ENCODE data around the gene OOSP3.
A peak's percentile ranks its signal among the peaks of the same experiment; 100 is the strongest.
"Not testable (repeated sequence)": the region's sequence is repeated elsewhere in the genome, so short reads cannot be mapped to it uniquely, and the experiment has no call there.

OOSP3 gene

GRCh38 chr11:59867946-59868345, 10.6 kb upstream of the OOSP3 start:
- intact Hi-C loops (cut with DNase I) = no loop called here
- no peak for DNase-seq

GRCh38 chr11:59872076-59872475, 6.5 kb upstream of the OOSP3 start:
- intact Hi-C loops (cut with DNase I) = no loop called here
- no peak for DNase-seq

GRCh38 chr11:59875856-59876519, 2.6 kb upstream of the OOSP3 start:
- DNase-seq = no peak
- intact Hi-C loops (cut with DNase I) = no loop called here

GRCh38 chr11:59877325-59877724, 1.3 kb upstream of the OOSP3 start:
- no peak for DNase-seq
- intact Hi-C loops (cut with DNase I) = no loop called here

GRCh38 chr11:59877784-59878183, 798 bp upstream of the OOSP3 start:
- DNase-seq = no peak

GRCh38 chr11:59879567-59879966, 985 bp downstream of the OOSP3 start:
- DNase-seq = no peak
- intact Hi-C loops (cut with DNase I) = no loop called here

More at GRCh38 chr11:59877784-59878183, 798 bp upstream of the OOSP3 start:
- intact Hi-C loops (cut with DNase I) = no loop called here

- intact Hi-C loops (cut with DNase I) = no loop called here
Measured at GRCh38 chr11:59883597-59883996, 5.0 kb downstream of the OOSP3 start.

GRCh38 chr11:59887156-59887555, 8.6 kb downstream of the OOSP3 start:
- DNase-seq = not testable (repeated sequence)

More at GRCh38 chr11:59883597-59883996, 5.0 kb downstream of the OOSP3 start:
- no peak for DNase-seq

GRCh38 chr11:59891781-59892181, 13.2 kb downstream of the OOSP3 start:
- DNase-seq = no peak
- intact Hi-C loops (cut with DNase I) = no loop called here

More at GRCh38 chr11:59887156-59887555, 8.6 kb downstream of the OOSP3 start:
- intact Hi-C loops (cut with DNase I) = not testable (repeated sequence)

- intact Hi-C loops (cut with DNase I) = no loop called here
- DNase-seq = no peak
Measured at GRCh38 chr11:59894616-59895015, 16.0 kb downstream of the OOSP3 start.

- no peak for DNase-seq
- intact Hi-C loops (cut with DNase I) = no loop called here
Measured at GRCh38 chr11:59898046-59898445, 19.5 kb downstream of the OOSP3 start.

- no peak for DNase-seq
- intact Hi-C loops (cut with DNase I) = no loop called here
Measured at GRCh38 chr11:59898650-59899049, 20.1 kb downstream of the OOSP3 start.

GRCh38 chr11:59899532-59899931, 20.9 kb downstream of the OOSP3 start:
- no peak for DNase-seq
- intact Hi-C loops (cut with DNase I) = no loop called here

- intact Hi-C loops (cut with DNase I) = no loop called here
- peak in 3 of 42 donors; percentile 2 to 11 (median 8) for DNase-seq
Measured at GRCh38 chr11:59900366-59901126, 22.0 kb downstream of the OOSP3 start.

GRCh38 chr11:59901306-59901705, 22.7 kb downstream of the OOSP3 start:
- peak in 15 of 42 donors; percentile 2 to 56 (median 15) for DNase-seq
- intact Hi-C loops (cut with DNase I) = no loop called here

GRCh38 chr11:59903569-59903968, 25.0 kb downstream of the OOSP3 start:
- intact Hi-C loops (cut with DNase I); DNase-seq: not testable (repeated sequence)

GRCh38 chr11:59918480-59918879, 39.9 kb downstream of the OOSP3 start:
- intact Hi-C loops (cut with DNase I) = no loop called here
- DNase-seq = no peak

- no peak for DNase-seq
- intact Hi-C loops (cut with DNase I) = no loop called here
Measured at GRCh38 chr11:59918987-59919589, 40.5 kb downstream of the OOSP3 start.

GRCh38 chr11:59923813-59924212, 45.2 kb downstream of the OOSP3 start:
- intact Hi-C loops (cut with DNase I) = no loop called here
- no peak for DNase-seq

GRCh38 chr11:59931688-59932087, 53.1 kb downstream of the OOSP3 start:
- DNase-seq = no peak
- intact Hi-C loops (cut with DNase I) = no loop called here

All from head of caudate nucleus (tissue), 42 donors.